H1 (cell line): ENCODE data around the gene UGT1A3. TPM values are rescaled to one million over a fixed set of nuclear protein-coding genes. Genes with fewer than 3 reads are reported as not detected.

Experiments
- CTCF ChIA-PET: fragments of 300-600 bp; sonication (Branson Sonifier 250); formaldehyde crosslinking; loops from one replicate; lab custom pipeline; 2021; ENCODE audit not compliant: partially characterized antibody; lab: Charles Lee
- POLR2A ChIA-PET: fragments of 300-600 bp; sonication (Branson Sonifier 250); formaldehyde crosslinking; loops from one replicate; lab custom pipeline; 2021; ENCODE audit warnings: inconsistent platforms; ENCODE audit not compliant: partially characterized antibody; lab: Charles Lee
- DNase-seq, 2 experiments: peaks; one replicate each; pipeline versions ENCODE4 v3.0.0 to v3.0.0-alpha.2; 2010 to 2022; ENCODE audit warnings: low spot score in 2 of 2, low read depth in 1 of 2, mixed read lengths in 1 of 2
- FAIRE-seq: peaks from 2 replicates; lab custom pipeline; 2011; peaks lifted over from hg19 to GRCh38; lab: Jason Lieb, UNC
- H2AFZ ChIP-seq: 2 replicates; pipeline ENCODE4 v1.8.1; 2012; ENCODE audit warnings: low read length, inconsistent platforms
- H2AK5ac ChIP-seq: 2 replicates; pipeline ENCODE4 v1.6.1; 2013; ENCODE audit warnings: low read depth, low read length
- H2BK120ac ChIP-seq: replicated peaks from 2 replicates; pipeline ENCODE3; 2013; ENCODE audit warnings: low read depth, low read length, inconsistent platforms
- H2BK12ac ChIP-seq: 2 replicates; pipeline ENCODE4 v1.6.1; 2013; ENCODE audit warnings: low read depth, low read length
- H2BK15ac ChIP-seq: 2 replicates; pipeline ENCODE4 v1.6.1; 2013; ENCODE audit warnings: low read length
- H2BK20ac ChIP-seq: 2 replicates; pipeline ENCODE4 v1.6.1; 2013; ENCODE audit warnings: low read length
- H2BK5ac ChIP-seq: 2 replicates; pipeline ENCODE4 v1.6.1; 2013; ENCODE audit warnings: low read depth, low read length
- H3K14ac ChIP-seq: 2 replicates; pipeline ENCODE4 v1.6.1; 2013; ENCODE audit warnings: inconsistent platforms; ENCODE audit not compliant: insufficient read length
- H3K18ac ChIP-seq: 2 replicates; pipeline ENCODE4 v1.6.1; 2013; ENCODE audit warnings: low read length; ENCODE audit errors: extremely low read depth
- H3K23ac ChIP-seq: 2 replicates; pipeline ENCODE4 v1.6.1; 2013; ENCODE audit warnings: inconsistent platforms; ENCODE audit not compliant: insufficient read length
- H3K23me2 ChIP-seq: 2 replicates; pipeline ENCODE4 v1.6.1; 2013; ENCODE audit warnings: low read depth, low read length
- H3K27ac ChIP-seq: 2 replicates; pipeline ENCODE4 v1.6.1; 2011; ENCODE audit warnings: low read depth, low read length, inconsistent platforms
- H3K27me3 ChIP-seq, 4 experiments: replicated peaks in 1 of 4; 1 replicate in 1 of 4; 2 replicates in 3 of 4; pipeline versions ENCODE4 v1.6.1 to v1.8.1; 2011 to 2013; ENCODE audit warnings: low read length in 3 of 4, mild to moderate bottlenecking in 3 of 4, inconsistent platforms in 2 of 4, mixed read lengths in 2 of 4, moderate library complexity in 1 of 4; ENCODE audit not compliant: control insufficient read depth in 3 of 4, insufficient read depth in 3 of 4; ENCODE audit errors: extremely low read depth in 1 of 4
- H3K36me3 ChIP-seq, 4 experiments: 2 replicates each; pipeline versions ENCODE4 v1.6.1 to v1.8.1; 2011 to 2013; ENCODE audit warnings: mild to moderate bottlenecking in 4 of 4, low read length in 3 of 4, moderate library complexity in 2 of 4, control low read depth in 1 of 4, inconsistent platforms in 1 of 4; ENCODE audit not compliant: insufficient read depth in 4 of 4, control insufficient read depth in 2 of 4
- H3K4ac ChIP-seq: replicated peaks from 2 replicates; pipeline ENCODE3; 2013; ENCODE audit warnings: low read length, low read depth, mixed read lengths, inconsistent platforms; ENCODE audit not compliant: insufficient read length
- H3K4me1 ChIP-seq, 4 experiments: replicated peaks in 1 of 4; 1 replicate in 1 of 4; 2 replicates in 3 of 4; pipeline versions ENCODE4 v1.6.1 to v1.8.1; 2011 to 2013; ENCODE audit warnings: low read length in 3 of 4, inconsistent platforms in 2 of 4, mixed read lengths in 1 of 4; ENCODE audit not compliant: insufficient read depth in 4 of 4, control insufficient read depth in 3 of 4
- H3K4me2 ChIP-seq, 2 experiments: 2 replicates each; pipeline versions ENCODE4 v1.6.1 to v1.8.1; 2011 to 2013; ENCODE audit warnings: low read depth in 2 of 2, low read length in 2 of 2, control low read depth in 1 of 2, inconsistent platforms in 1 of 2, mild to moderate bottlenecking in 1 of 2; ENCODE audit not compliant: insufficient read depth in 1 of 2
- H3K4me3 ChIP-seq, 4 experiments: fragments of 200-600, 300-600 bp in 1 of 4; sonication (generic), shearing (Covaris generic), sonication (Bioruptor Twin) in 1 of 4; 2 replicates each; pipeline versions ENCODE4 v1.5.1 to v1.8.1; 2011 to 2016; ENCODE audit warnings: low read length in 4 of 4, low read depth in 3 of 4, control low read depth in 2 of 4, inconsistent platforms in 2 of 4, mild to moderate bottlenecking in 2 of 4, mixed read lengths in 1 of 4, moderate library complexity in 1 of 4; ENCODE audit not compliant: insufficient read depth in 2 of 4; ENCODE audit errors: extremely low read depth in 1 of 4
- H3K56ac ChIP-seq: replicated peaks from 2 replicates; pipeline ENCODE3; 2013; ENCODE audit warnings: low read depth, mild to moderate bottlenecking, mixed read lengths, low read length, inconsistent platforms; ENCODE audit not compliant: insufficient read length
- H3K79me1 ChIP-seq: 2 replicates; pipeline ENCODE4 v1.6.1; 2013; ENCODE audit warnings: low read depth, low read length, control low read depth
- H3K79me2 ChIP-seq, 2 experiments: 2 replicates each; pipeline versions ENCODE4 v1.6.1 to v1.8.1; 2012 to 2013; ENCODE audit warnings: low read length in 2 of 2, mild to moderate bottlenecking in 2 of 2, inconsistent platforms in 1 of 2; ENCODE audit not compliant: insufficient read depth in 2 of 2, control insufficient read depth in 1 of 2
- H3K9ac ChIP-seq, 4 experiments: replicated peaks in 1 of 4; 1 replicate in 1 of 4; 2 replicates in 3 of 4; pipeline versions ENCODE4 v1.6.1 to v1.8.1; 2011 to 2013; ENCODE audit warnings: low read depth in 3 of 4, low read length in 3 of 4, control low read depth in 2 of 4, mild to moderate bottlenecking in 2 of 4, moderate library complexity in 2 of 4, inconsistent platforms in 1 of 4; ENCODE audit errors: extremely low read depth in 1 of 4
- H3K9me3 ChIP-seq, 2 experiments: 2 replicates each; pipeline versions ENCODE4 v1.6.1 to v1.8.1; 2012 to 2013; ENCODE audit warnings: mild to moderate bottlenecking in 2 of 2, moderate library complexity in 2 of 2, control low read depth in 1 of 2, inconsistent platforms in 1 of 2, low read depth in 1 of 2, low read length in 1 of 2, mixed read lengths in 1 of 2; ENCODE audit not compliant: insufficient read depth in 2 of 2
- H4K20me1 ChIP-seq, 2 experiments: replicated peaks in 1 of 2; 2 replicates each; pipeline versions ENCODE3 to v1.8.1; 2011 to 2013; ENCODE audit warnings: inconsistent platforms in 2 of 2, low read length in 2 of 2, mild to moderate bottlenecking in 1 of 2; ENCODE audit not compliant: insufficient read depth in 2 of 2, control insufficient read depth in 1 of 2
- H4K5ac ChIP-seq: 2 replicates; pipeline ENCODE4 v1.6.1; 2013; ENCODE audit warnings: low read length, low read depth, mixed read lengths, inconsistent platforms; ENCODE audit not compliant: insufficient read length
- H4K8ac ChIP-seq: 2 replicates; pipeline ENCODE4 v1.8.0; 2013; ENCODE audit warnings: mild to moderate bottlenecking, moderate library complexity, low read length, inconsistent platforms; ENCODE audit not compliant: insufficient read depth; ENCODE audit errors: extremely low read depth
- H4K91ac ChIP-seq: replicated peaks from 2 replicates; pipeline ENCODE3; 2013; ENCODE audit warnings: low read length, mixed read lengths, inconsistent platforms; ENCODE audit not compliant: insufficient read length
- CBX8 ChIP-seq: fragments of 300-800, 300-1000 bp; sonication (generic); IDR thresholded peaks from 2 replicates; pipeline ENCODE4 v1.7.1; 2016; ENCODE audit warnings: low read depth, low read length, borderline replicate concordance
- CREB1 ChIP-seq: IDR thresholded peaks from 2 replicates; pipeline ENCODE4 v1.6.1; 2012; ENCODE audit warnings: inconsistent platforms
- GABPA ChIP-seq: IDR thresholded peaks from 2 replicates; pipeline ENCODE4 v1.6.1; 2011; ENCODE audit warnings: mild to moderate bottlenecking, low read length, moderate library complexity, borderline replicate concordance; ENCODE audit not compliant: insufficient read depth
- KDM4A ChIP-seq: IDR thresholded peaks from one replicate; pipeline ENCODE4 v1.7.1; 2012; ENCODE audit warnings: low read depth, mild to moderate bottlenecking, moderate library complexity, low read length, inconsistent platforms; ENCODE audit not compliant: severe bottlenecking
- MAFK ChIP-seq: IDR thresholded peaks from 2 replicates; pipeline ENCODE4 v1.6.1; 2012; ENCODE audit warnings: low read depth, mild to moderate bottlenecking, improper control_type of control experiment, low read length
- RFX5 ChIP-seq: IDR thresholded peaks from 2 replicates; pipeline ENCODE4 v1.6.1; 2011; ENCODE audit warnings: low read depth, low read length, improper control_type of control experiment, borderline replicate concordance
- RNF2 ChIP-seq: fragments of 200-900, 300-1000 bp; sonication (generic); IDR thresholded peaks from 2 replicates; pipeline ENCODE4 v1.7.1; 2016; ENCODE audit warnings: borderline replicate concordance, low read depth, mild to moderate bottlenecking, antibody characterized with exemption, low read length; ENCODE audit not compliant: poor library complexity, severe bottlenecking; ENCODE audit errors: missing control alignments
- ZNF274 ChIP-seq: IDR thresholded peaks from 2 replicates; pipeline ENCODE4 v1.7.0; 2012; ENCODE audit warnings: low read length, borderline replicate concordance; ENCODE audit errors: extremely low read depth
- WGBS, 2 experiments: shearing (Covaris generic) in 1 of 2; methylation state at CpG; one replicate each; pipeline versions ENCODE4 v1.1.6 to v1.1.7; 2013 to 2015; ENCODE audit warnings: low lambda C conversion rate in 2 of 2, mixed read lengths in 2 of 2, inconsistent platforms in 1 of 2, low coverage in 1 of 2, missing lambda C conversion rate in 1 of 2; ENCODE audit not compliant: insufficient replicate concordance in 2 of 2, insufficient coverage in 1 of 2, insufficient read length in 1 of 2; ENCODE audit errors: extremely low coverage in 1 of 2, missing lambda C conversion rate in 1 of 2; 5-methylcytosine and 5-hydroxymethylcytosine counted together
- polyA plus RNA-seq, 7 experiments: library from polyadenylated mRNA; depleted of rRNA in 3 of 7; stranded (reverse) in 5 of 7; unstranded in 2 of 7; fragments of >200 nt in 5 of 7; fragments of 200-250 nt in 2 of 7; gene quantifications; 1 replicate in 5 of 7; 2 replicates in 1 of 7; 4 replicates in 1 of 7; pipeline versions ENCODE4 v1.2.1 to v1.2.3, GENCODE V29; 2011 to 2013; ENCODE audit warnings: missing spikeins in 2 of 7, mixed read lengths in 2 of 7
- total RNA-seq: library from RNA; stranded (reverse); fragmentation: NEBNext Ultra II Directional; extraction: Animal tissue kit (Norgen Biotek cat#: 25700); gene quantifications from 2 replicates; pipeline ENCODE4 v1.2.1, GENCODE V29; 2021
- TF ChIP-seq, protein P1 (sequence below): IDR thresholded peaks from 2 replicates; pipeline ENCODE4 v1.6.1; 2012; ENCODE audit warnings: inconsistent platforms

Gene UGT1A3
- total and polyA plus RNA-seq, 2 of the 8 experiments (the other 6 are each of a cell fraction or from before 2014, with no cell fraction given), result not detected

DNA sequence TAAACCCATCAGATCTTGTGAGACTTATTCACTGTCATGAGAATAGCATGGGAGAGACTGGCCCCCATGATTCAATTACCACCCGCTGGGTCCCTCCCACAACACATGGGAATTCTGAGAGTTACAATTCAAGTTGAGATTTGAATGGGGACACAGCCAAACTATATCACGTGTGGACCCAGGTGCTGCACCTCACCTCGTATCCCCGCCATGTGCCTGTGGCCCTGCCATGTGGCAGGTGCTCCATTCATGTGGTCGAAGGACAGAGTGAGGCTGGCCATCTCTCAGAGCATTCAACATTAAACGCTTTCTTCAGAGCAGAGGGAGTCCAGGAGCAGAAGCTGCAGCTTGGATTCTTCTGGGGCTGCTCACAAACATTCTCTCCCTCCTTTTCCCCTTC lies 81.5 kb downstream of the UGT1A3 start:
- WGBS, 2 experiments, result 91% methylated on average over 6 of the region's 6 CpGs; no CpG with 5 or more reads in 1 of the 2 experiments
- ChIA-PET CTCF (no interaction called here), POLR2A (no interaction called here)
- Histone ChIP-seq H3K4me2 (no peak overlapping the region), H3K9me3 (no peaks in the 10 kb centered on the region), H2BK12ac (no peak overlapping the region), H3K27me3 (no peaks in the 10 kb centered on the region), H4K20me1 (no peaks in the 10 kb centered on the region), H2AK5ac (no peak overlapping the region), H3K4ac (no peak overlapping the region), H4K8ac (no peak overlapping the region), H3K27ac (no peak overlapping the region), H3K4me1 (no peaks in the 10 kb centered on the region), H4K91ac (no peak overlapping the region), H3K79me1 (no peaks in the 10 kb centered on the region), H2BK20ac (no peak overlapping the region), H3K9ac (no peak overlapping the region), H2BK15ac (no peak overlapping the region), H3K79me2 (no peaks in the 10 kb centered on the region), H4K5ac (no peak overlapping the region), H3K36me3 (no peaks in the 10 kb centered on the region), H2BK5ac (no peak overlapping the region), H3K14ac (no peak overlapping the region), H3K56ac (no peak overlapping the region), H2AFZ (no peak overlapping the region), H3K23ac (no peak overlapping the region), H2BK120ac (no peak overlapping the region), H3K18ac (no peak overlapping the region), H3K4me3 (no peak overlapping the region), H3K23me2 (no peaks in the 10 kb centered on the region)
- FAIRE-seq, result no peak
- DNase-seq, result no peak
- TF ChIP-seq KDM4A, result no peak
- TF ChIP-seq RFX5, result no peak
- TF ChIP-seq CBX8, result no peak
- no peak for TF ChIP-seq ZNF274
- TF ChIP-seq, protein P1, sequence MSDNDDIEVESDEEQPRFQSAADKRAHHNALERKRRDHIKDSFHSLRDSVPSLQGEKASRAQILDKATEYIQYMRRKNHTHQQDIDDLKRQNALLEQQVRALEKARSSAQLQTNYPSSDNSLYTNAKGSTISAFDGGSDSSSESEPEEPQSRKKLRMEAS, result no peak
- no peak for TF ChIP-seq CREB1
- TF ChIP-seq GABPA, result no peak
- no peak for TF ChIP-seq RNF2
- no peak for TF ChIP-seq MAFK
